ENCODE data around the gene ITGA11.

The ITGA11 gene

DNA sequence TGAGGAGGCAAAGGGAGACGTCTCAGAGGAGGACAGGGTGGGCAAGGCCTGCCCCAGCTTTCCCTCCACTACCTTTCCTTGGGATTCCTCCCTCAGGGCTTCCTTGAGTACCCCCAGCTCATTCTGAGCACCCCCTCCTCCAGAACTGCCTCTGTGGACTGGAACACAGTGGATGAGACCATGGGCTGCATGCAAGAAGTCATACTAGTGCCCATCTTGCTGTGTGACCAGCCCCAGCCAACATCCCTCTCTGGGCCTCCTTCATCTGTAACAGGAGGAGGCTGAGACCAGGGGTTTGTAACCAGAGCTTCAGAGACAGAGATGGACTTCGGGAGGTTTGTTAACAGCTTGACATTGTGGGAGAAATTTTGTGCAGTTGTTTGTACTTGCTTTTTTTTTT, 128.8 kb downstream of the ITGA11 start:
- DNase-seq, result peak in 2 of 42 donors; percentile 13 to 30
- intact Hi-C loops (cut with DNase I), result loop anchor here (10.0 kb wide), 2 partner anchors 62 to 372 kb away; no protein-coding TSS in a partner anchor

DNA sequence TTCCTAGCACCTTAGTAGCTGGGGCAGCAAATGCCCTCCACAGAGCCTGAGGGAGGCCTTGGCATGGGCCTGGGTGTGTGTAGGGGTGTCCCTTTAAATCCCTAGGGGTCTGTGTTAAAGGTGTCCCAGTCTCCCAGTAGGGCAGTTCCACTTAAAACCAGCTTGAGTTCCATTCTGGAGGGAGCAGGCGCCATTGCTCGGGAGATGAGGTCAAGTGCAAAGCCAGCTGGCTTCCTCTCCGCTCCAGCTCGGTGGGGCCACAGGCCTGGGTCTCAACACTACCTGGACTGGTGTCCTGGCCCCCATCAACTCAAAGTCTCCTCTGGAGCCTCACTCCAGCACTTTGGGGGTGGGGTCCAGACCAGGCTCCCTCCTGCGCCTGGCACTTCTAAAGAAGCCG, 129.2 kb downstream of the ITGA11 start:
- intact Hi-C loops (cut with DNase I), result loop anchor here (10.0 kb wide), 2 partner anchors 62 to 372 kb away; no protein-coding TSS in a partner anchor
- DNase-seq, result peak in 6 of 42 donors; percentile 5 to 32 (median 12)

DNA sequence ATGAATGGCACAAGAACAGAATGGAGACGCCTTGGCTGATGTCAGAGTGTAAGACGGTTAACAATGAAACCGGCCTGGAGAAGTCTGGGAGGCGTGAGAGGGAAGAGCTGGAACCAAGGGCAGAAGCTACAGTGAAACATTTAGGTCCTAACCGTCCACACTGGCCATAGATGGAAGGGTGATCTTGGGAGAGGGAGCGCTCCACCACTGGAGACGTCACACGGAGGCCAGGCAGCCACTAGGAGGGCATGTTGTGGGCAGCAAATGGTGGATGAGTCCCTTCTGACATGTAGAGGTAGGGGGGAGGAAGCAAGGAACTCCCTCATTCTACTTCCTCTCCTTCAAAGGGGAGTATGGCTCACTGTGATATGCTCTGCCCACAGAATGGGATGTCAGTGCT, 130.7 kb downstream of the ITGA11 start:
- DNase-seq, result peak in 7 of 42 donors; percentile 5 to 33 (median 12)
- intact Hi-C loops (cut with DNase I), result loop anchor here (10.0 kb wide), 2 partner anchors 64 to 374 kb away; no protein-coding TSS in a partner anchor

DNA sequence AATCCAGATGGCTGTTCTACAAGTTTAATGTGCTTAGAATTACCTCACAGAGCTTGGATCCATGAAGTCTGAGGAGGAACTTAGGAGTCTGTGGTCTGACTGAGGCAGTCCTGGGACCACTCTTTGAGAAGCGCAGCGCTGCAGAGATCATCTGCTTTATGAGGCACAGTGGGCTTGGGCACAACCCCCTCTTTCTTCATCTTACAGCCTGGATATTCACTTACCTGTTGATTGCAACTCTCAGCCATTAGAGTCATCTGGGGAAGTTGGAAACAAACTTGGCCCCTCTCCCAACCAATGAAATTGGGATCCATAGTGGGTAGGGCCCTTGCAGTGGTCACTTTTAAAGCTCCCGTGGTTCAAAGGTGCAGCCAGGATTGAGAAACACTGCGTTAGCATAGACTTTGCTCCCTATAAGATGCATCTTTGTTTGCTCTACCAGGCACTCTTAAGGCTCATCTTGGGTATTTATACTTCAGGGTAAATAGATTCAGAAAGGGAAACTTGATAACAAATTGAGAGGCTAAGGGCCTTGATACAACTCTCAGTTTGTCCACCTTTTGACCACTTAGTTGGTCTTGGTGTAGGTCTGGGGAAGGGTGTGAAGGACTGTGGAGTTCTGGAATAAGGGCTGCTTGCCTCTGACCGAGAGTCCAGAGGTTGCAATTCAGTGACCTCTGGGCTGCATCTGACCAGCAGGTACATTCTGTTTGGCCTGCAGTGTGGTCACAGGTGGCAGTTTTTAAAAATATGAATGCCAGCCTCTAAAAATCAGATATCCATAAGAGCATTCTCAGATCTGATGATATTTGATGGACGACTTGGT, 131.6 kb downstream of the ITGA11 start:
- DNase-seq, result peak in 6 of 42 donors; percentile 2 to 37 (median 14)
- intact Hi-C loops (cut with DNase I), result loop anchor here (10.0 kb wide), 2 partner anchors 64 to 374 kb away; no protein-coding TSS in a partner anchor

DNA sequence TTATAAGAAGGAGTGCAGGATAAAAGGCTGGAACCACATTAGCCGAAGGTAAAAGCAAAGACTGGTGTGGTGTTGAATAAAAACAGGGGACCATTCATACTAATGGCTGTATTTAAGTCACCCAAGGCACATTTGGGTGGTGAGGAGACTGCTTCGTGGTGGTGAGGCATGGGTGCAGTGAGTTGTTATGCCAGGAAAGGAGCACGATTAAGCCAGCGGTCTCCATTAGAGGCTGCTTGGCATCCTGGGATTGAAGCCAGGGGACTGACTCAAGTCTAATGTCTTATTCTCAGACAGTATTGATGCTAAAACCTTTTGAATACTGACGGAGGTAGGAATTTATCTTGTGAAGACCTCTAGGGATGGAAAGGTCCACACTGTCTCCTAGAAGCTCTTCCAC, 132.5 kb downstream of the ITGA11 start:
- peak in 7 of 42 donors; percentile 12 to 62 (median 26) for DNase-seq
- intact Hi-C loops (cut with DNase I), result no loop called here

DNA sequence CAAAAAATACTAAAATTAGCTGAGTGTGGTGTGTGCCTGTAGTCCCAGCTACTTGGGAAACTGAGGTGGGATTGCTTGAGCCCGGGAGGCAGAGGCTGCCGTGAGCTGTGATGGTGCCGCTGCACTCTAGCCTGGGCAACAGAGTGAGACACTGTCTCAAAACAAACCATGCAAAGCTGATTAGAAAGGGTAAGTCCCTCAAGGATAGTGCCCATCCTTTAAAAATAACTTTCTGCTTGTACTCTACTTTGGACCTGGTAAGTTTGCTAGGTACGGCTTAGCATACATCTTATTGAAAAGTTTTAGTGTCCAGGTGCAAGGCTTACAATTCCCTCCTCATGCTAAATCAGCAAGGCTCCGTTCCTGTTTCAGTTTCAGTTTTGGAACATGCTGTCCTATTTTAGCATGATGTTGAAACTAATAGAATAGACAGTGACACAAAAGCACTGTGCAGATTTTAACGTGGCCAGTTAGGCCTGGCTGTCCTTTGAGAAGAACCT, 133.0 kb downstream of the ITGA11 start:
- intact Hi-C loops (cut with DNase I), result no loop called here

DNA sequence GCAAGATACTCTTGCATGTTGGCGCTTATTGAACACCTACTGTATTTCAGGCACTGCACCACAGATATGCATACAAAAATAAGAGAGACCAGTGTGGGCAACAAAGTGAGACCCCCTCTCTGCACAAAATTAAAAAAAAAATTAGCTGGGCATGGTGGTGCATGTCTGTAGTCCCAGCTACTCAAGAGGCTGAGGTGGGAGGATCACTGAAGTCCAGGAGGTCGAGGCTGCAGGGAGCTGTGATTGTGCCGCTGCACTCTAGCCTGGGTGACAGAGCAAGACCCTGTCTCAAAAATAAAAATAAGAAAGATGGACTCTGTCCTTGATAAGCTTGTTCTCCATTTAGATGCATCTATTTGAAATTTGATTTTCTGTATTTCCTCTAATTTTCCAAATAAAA, 133.6 kb downstream of the ITGA11 start:
- intact Hi-C loops (cut with DNase I), result no loop called here
- peak in 4 of 42 donors; percentile 1 to 34 (median 4) for DNase-seq

More for the DNA sequence above, 133.0 kb downstream of the ITGA11 start:
- DNase-seq, result peak in 7 of 42 donors; percentile 9 to 50 (median 25)

DNA sequence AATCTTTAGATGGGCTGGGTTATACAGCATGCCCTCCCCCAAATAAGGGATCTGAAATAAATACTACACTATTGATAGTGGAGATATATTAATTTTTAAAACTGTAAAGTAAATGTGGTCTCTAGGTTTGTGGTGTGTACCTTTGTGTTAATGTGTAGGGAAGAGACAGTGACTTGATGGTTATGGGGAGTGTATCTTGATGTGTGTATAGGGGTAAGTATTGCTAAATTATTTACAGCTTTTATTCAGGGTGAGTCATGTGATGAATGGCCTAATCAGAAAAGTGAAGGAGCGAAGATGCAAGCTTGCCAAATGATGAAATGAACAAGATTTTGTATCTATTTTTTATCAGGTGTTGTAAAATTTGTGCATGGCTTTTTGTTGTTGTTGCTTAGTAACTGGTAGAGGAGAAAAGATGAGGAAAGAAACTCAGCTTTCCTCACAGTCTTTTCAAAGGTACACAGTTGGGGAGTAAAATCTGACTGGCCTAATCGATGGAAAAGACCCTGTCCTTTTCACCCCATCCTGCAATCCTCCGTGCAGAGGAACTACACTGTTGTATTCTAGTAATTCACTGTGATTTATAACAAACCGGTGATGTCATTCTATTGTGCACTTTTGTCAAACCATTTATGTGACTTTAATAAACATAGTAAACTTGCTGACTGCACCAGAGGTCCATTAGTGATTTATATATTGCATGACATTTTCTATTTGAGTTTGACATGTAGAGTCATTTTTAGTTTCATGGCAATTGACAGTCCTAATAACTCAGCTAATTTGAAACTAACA, 136.8 kb downstream of the ITGA11 start:
- DNase-seq, result peak in 2 of 42 donors; percentile 6 to 13
- intact Hi-C loops (cut with DNase I), result no loop called here

DNA sequence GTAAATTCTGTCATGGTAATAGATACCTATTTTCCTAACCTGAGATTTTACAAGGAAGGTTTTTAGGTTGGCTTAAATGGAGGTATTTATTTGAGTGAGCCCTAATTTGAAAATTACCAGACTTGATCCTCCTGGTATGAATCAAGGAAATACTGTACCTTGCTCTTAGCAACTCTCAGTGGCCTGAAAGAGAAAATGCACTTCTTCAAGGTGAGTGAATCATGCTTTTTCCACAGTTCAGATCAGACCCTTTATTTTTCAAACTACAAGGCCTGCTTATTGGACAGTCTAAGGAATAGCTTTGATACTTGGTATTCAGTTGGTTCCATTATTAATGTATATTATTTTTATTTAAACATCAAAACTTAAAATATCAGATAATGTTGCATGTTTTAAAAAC, 139.0 kb downstream of the ITGA11 start:
- intact Hi-C loops (cut with DNase I), result no loop called here
- no peak for DNase-seq

DNA sequence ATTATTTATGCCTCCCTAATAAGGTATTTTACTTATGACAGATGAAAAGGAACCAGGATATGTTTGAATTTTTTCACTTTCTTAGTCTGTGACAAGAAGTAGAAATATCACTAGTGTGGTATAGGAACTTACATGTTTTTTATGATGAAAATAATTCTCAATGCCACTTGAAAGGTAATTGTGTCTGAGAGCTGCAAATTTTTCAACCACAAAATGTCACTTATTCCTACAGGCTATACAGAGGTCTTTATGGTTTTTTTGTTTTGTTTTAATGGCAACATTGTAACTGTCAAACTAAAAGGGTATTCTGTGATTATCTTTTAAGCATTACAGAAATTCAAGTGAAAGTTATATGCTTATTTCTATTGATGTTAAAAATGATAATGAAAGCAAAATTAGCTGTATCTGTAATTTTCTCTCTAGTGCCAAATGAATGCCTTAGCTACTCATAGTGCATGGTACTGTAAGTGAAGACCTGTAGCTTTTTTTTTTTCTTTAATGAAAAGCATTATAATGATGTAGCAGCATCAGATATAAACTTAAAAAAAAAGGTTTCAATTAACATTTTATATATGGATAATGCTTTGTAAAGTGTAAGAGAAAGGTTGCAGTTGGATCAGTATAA, 139.7 kb downstream of the ITGA11 start:
- DNase-seq, result no peak
- intact Hi-C loops (cut with DNase I), result no loop called here

DNA sequence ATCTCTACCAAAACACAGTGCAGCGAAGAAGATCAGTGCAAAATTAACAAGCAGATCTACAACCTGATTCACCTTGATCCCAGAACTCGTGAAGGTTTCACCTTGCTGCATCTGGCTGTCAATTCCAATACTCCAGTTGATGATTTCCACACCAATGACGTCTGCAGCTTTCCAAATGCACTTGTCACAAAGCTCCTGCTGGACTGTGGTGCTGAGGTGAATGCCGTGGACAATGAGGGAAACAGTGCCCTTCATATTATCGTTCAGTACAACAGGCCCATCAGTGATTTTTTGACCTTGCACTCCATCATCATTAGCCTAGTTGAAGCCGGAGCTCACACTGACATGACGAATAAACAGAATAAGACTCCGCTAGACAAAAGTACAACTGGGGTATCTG, 141.2 kb downstream of the ITGA11 start:
- intact Hi-C loops (cut with DNase I), result no loop called here

DNA sequence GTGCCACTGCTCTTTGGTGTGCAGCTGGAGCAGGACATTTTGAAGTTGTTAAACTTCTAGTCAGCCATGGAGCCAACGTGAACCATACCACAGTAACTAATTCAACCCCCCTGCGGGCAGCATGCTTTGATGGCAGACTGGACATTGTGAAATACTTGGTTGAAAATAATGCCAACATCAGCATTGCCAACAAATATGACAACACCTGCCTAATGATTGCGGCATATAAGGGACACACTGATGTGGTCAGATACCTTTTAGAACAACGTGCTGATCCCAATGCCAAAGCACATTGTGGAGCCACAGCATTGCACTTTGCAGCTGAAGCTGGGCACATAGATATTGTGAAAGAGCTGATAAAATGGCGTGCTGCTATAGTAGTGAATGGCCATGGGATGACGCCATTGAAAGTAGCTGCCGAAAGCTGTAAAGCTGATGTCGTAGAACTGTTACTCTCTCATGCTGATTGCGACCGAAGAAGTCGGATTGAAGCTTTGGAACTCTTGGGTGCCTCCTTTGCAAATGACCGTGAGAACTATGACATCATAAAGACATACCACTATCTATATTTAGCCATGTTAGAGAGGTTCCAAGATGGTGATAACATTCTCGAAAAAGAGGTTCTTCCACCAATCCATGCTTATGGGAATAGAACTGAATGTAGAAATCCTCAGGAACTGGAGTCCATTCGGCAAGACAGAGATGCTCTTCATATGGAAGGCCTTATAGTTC, 142.2 kb downstream of the ITGA11 start:
- peak in 1 of 42 donors; percentile 20 for DNase-seq
- intact Hi-C loops (cut with DNase I), result no loop called here

More for the DNA sequence above, 141.2 kb downstream of the ITGA11 start:
- peak in 1 of 42 donors; percentile 12 for DNase-seq

DNA sequence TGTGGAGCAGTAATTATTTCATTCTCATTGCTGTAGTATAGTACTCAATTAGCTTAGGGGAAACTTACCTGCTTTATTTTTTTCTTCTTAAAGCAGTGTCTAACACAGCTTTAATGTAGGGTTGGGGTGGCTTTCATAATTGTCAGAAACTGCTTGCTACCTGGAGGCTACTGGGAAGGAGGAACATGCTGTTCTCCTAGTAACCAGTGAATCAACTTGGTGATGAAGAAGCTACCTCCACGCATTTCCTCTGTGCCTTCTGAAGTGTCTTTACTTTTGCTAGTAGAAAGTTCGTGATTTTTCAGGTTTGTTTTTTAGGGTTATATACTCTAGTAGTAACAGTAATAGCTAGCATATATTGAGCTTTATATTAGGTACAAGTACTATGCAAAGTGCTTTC, 142.9 kb downstream of the ITGA11 start:
- peak in 3 of 42 donors; percentile 31 to 64 (median 55) for DNase-seq

DNA sequence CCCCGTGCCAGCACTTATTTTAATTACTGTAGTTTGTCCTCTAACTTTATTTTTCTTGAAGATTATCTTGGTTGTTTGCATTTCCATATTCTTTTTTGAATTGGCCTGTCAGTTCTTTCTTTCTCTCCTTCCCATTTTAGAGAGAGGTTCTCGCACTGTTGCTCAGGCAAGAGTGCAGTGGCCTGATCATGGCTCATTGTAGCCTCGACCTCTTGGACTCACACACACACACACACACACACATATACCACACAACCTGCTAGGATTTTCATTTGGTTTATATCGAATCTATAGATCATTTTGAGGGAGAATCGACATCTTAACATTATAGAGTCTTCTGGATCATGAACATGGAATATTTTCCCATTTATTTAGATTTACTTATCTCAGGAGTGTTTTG, 145.7 kb downstream of the ITGA11 start:
- intact Hi-C loops (cut with DNase I), result no loop called here
- DNase-seq, result no peak

More for the DNA sequence above, 142.9 kb downstream of the ITGA11 start:
- intact Hi-C loops (cut with DNase I), result no loop called here

DNA sequence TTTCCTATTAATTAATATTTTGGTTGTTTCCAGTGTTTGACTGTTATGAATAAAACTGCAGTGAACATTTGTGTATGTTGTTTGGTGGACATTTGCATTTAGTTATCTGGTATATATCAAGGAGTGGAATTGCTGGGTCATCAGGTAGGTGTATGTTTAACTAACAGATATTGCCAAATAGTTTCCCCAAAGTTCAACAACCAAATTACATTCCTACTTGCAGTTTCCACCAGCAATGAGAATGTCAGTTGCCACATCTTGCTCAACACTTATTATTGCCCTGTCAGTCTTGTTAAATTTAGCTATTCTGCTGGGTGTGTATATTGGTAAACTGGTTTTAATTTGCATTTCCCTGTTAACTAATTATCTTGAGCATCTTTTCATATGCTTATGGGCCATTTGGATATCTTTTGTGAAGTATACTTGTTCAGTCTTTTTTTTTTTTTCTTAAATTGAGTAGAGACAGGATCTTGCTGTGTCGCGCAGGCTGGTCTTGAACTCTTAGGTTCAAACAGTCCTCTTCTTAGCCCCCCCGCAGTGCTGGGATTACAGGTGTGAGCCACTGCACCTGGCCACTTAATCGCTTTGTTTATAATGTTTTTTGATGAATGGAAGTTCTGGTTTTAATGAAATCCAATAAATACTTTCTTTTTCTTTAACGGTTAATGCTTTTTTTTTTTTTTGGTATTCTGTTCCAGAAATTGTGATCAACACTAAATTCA, 146.5 kb downstream of the ITGA11 start:
- DNase-seq, result no peak
- intact Hi-C loops (cut with DNase I), result no loop called here

DNA sequence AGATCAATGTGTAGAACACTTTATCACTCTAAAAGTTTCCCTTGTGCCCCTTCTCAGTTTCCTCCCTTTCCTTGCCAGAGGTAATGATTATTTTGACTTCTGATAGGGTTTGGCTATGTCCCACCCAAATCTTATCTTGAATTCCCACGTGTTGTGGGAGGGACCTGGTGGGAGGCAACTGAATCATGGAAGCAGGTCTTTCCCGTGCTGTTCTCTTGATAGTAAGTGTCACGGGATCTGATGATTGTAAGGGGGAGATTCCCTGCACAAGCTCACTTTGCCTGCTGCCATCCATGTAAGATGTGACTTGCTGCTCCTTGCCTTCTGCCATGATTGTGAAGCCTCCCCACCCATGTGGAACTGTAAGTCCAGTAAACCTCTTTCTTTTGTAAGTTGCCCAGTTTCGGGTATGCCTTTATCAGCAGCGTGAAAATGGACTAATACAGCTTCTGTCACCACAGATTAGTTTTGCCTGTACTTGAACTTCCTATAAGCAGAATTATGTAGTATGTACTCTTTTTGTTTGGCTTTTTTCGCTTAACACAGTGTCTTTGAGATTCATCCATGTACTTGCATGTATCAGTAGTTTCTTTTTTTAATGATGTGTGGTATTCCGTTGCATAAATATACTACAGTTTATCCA, 147.2 kb downstream of the ITGA11 start:
- no peak for DNase-seq
- intact Hi-C loops (cut with DNase I), result no loop called here

DNA sequence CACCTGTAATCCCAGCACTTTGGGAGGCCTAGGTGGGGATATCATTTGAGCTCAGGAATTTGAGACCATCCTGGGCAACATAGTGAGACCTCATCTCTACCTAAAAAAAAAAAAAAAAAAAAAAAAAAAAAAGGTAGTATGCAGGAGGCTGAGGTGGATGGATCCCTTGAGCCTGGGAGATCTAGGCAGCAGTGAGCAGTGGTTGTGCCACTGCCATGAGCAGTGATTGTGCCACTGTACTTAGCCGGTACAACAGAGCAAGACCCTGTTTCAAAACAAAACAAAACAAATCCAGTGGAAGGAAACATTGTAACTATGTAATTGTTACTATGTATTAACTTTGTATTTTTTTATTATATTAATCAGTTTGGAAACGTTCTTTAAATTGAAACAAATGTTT, 148.6 kb downstream of the ITGA11 start:
- intact Hi-C loops (cut with DNase I), result no loop called here
- DNase-seq, result no peak
